ENCODE results near the gene MZT2A.
"Not testable (repeated sequence)": the region's sequence is repeated elsewhere in the genome, so short reads cannot be mapped to it uniquely, and the experiment has no call there.

- not testable (repeated sequence) for TF ChIP-seq POLR2A, CTCF (IDR thresholded peaks at IDR 0.05)
Measured at GRCh38 chr2:131511291-131511968, 19.2 kb upstream of the MZT2A start.

Measured in uterus (tissue), 2 donors.